ENCODE measurements around the gene TTLL12.

The TTLL12 gene

DNA sequence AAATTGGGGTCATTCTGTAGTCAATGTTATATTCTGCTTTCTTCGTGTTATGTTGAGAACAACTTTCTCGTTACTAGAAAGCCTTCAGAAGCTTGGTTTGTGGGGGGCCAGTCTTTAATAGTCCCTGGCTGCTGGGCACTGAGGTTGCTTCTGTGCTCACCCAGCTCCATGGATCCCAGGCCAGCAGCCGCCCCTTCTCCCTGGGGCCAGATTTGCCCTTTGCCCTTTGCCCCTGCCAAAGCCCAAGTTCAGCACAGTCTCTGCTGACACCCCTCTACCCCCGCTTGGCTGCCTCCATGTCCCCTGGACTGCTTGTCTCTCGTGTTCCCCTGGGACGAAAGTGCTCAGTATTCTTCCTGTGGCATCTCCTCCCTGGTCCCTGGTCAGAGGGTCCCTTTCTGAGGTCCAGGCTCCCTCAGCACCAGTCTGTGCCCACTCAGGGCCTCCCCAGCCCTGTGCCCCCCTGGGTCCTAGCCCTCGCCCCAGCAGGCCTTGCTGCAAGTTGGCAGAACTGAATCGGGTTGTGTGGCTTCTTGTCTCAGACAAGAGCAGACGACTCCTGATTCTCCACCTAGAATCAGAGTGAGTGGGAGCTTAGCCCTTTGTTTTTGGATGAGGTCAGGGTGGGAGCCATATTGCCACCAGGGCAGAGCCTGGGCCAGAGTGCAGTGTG, 28.9 kb downstream of the TTLL12 start:
- no peak overlapping the region for H3K4me3 ChIP-seq (IDR thresholded peaks at IDR 0.05; ENCODE audit: insufficient read depth, low read depth, low read length)
- peaks cover 4% of the 10 kb centered on the region; the same call in 1 of the 2 replicates for H3K79me2 ChIP-seq (ENCODE audit: insufficient read depth, low read depth)
- TF ChIP-seq, protein P1, sequence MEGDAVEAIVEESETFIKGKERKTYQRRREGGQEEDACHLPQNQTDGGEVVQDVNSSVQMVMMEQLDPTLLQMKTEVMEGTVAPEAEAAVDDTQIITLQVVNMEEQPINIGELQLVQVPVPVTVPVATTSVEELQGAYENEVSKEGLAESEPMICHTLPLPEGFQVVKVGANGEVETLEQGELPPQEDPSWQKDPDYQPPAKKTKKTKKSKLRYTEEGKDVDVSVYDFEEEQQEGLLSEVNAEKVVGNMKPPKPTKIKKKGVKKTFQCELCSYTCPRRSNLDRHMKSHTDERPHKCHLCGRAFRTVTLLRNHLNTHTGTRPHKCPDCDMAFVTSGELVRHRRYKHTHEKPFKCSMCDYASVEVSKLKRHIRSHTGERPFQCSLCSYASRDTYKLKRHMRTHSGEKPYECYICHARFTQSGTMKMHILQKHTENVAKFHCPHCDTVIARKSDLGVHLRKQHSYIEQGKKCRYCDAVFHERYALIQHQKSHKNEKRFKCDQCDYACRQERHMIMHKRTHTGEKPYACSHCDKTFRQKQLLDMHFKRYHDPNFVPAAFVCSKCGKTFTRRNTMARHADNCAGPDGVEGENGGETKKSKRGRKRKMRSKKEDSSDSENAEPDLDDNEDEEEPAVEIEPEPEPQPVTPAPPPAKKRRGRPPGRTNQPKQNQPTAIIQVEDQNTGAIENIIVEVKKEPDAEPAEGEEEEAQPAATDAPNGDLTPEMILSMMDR (conservative IDR thresholded peaks at IDR 0.05; ENCODE audit: low read depth, low read length), result no peak
- H3K36me3 ChIP-seq (ENCODE audit: insufficient read depth), result no peaks in the 10 kb centered on the region
- no peaks in the 10 kb centered on the region for H3K27me3 ChIP-seq (ENCODE audit: insufficient read depth, low read depth)
- H3K4me2 ChIP-seq, result no peak overlapping the region
- H4K20me1 ChIP-seq (ENCODE audit: insufficient read depth), result no peaks in the 10 kb centered on the region
- H3K27ac ChIP-seq, result no peak overlapping the region
- no peak overlapping the region for H2AFZ ChIP-seq (ENCODE audit: low read depth)
- peaks cover 6% of the 10 kb centered on the region for H3K4me1 ChIP-seq (ENCODE audit: low read depth, poor library complexity, severe bottlenecking)
- H3K9ac ChIP-seq, result no peak overlapping the region

DNA sequence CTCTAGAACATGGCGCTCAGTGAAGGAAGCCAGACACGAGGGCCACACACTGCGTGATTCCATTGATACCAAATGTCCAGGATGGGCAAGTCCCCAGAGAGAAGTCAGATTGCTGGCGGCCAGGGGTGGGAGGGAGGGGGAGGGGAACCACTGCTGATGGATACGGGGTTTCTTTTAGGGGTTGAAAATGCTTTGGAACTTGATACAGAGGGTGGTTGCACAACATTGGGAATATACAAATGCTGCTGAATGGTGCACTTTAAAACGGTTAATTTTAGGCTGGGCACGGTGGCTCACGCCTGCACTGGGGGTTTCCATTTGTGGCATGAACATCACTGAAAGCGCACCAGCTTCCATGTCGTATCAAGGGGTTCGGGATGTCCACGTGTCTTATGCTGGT, 30.5 kb downstream of the TTLL12 start:
- Histone ChIP-seq H4K20me1 (ENCODE audit: insufficient read depth) (no peaks in the 10 kb centered on the region), H3K9ac (no peak overlapping the region), H3K36me3 (ENCODE audit: insufficient read depth) (no peaks in the 10 kb centered on the region), H3K27me3 (ENCODE audit: insufficient read depth, low read depth) (no peaks in the 10 kb centered on the region), H3K4me2 (no peak overlapping the region), H3K4me1 (ENCODE audit: low read depth, poor library complexity, severe bottlenecking) (peaks cover 10% of the 10 kb centered on the region), H3K27ac (no peak overlapping the region), H3K4me3 (IDR thresholded peaks at IDR 0.05; ENCODE audit: insufficient read depth, low read depth, low read length) (no peak overlapping the region), H3K79me2 (ENCODE audit: insufficient read depth, low read depth) (peaks cover 4% of the 10 kb centered on the region; the same call in 1 of the 2 replicates), H2AFZ (ENCODE audit: low read depth) (no peak overlapping the region)
- TF ChIP-seq, protein P1 (conservative IDR thresholded peaks at IDR 0.05; ENCODE audit: low read depth, low read length), result no peak

- H4K20me1 ChIP-seq (ENCODE audit: insufficient read depth), result no peaks in the 10 kb centered on the region
- no peaks in the 10 kb centered on the region for H3K36me3 ChIP-seq (ENCODE audit: insufficient read depth)
- H3K79me2 ChIP-seq (ENCODE audit: insufficient read depth, low read depth), result peaks cover 4% of the 10 kb centered on the region; the same call in 1 of the 2 replicates
- no peak overlapping the region for H3K9ac ChIP-seq
- H3K4me2 ChIP-seq, result no peak overlapping the region
- no peak overlapping the region for H3K4me3 ChIP-seq (IDR thresholded peaks at IDR 0.05; ENCODE audit: insufficient read depth, low read depth, low read length)
- TF ChIP-seq, protein P1 (conservative IDR thresholded peaks at IDR 0.05; ENCODE audit: low read depth, low read length), result no peak
- H2AFZ ChIP-seq (ENCODE audit: low read depth), result no peak overlapping the region
- peaks cover 13% of the 10 kb centered on the region for H3K4me1 ChIP-seq (ENCODE audit: low read depth, poor library complexity, severe bottlenecking)
- H3K27ac ChIP-seq, result no peak overlapping the region
- H3K27me3 ChIP-seq (ENCODE audit: insufficient read depth, low read depth), result no peaks in the 10 kb centered on the region
These were observed 31.1 kb downstream of the TTLL12 start for GRCh38 chr22:43155789-43156188.

GRCh38 chr22:43154887-43155536, 31.9 kb downstream of the TTLL12 start:
- Histone ChIP-seq H3K36me3 (ENCODE audit: insufficient read depth) (no peaks in the 10 kb centered on the region), H3K27ac (no peak overlapping the region), H2AFZ (ENCODE audit: low read depth) (no peak overlapping the region), H3K27me3 (ENCODE audit: insufficient read depth, low read depth) (no peaks in the 10 kb centered on the region), H4K20me1 (ENCODE audit: insufficient read depth) (no peaks in the 10 kb centered on the region), H3K4me1 (ENCODE audit: low read depth, poor library complexity, severe bottlenecking) (peaks cover 13% of the 10 kb centered on the region), H3K4me2 (no peak overlapping the region), H3K9ac (no peak overlapping the region), H3K4me3 (IDR thresholded peaks at IDR 0.05; ENCODE audit: insufficient read depth, low read depth, low read length) (no peak overlapping the region), H3K79me2 (ENCODE audit: insufficient read depth, low read depth) (peaks cover 4% of the 10 kb centered on the region; the same call in 1 of the 2 replicates)
- TF ChIP-seq, protein P1 (conservative IDR thresholded peaks at IDR 0.05; ENCODE audit: low read depth, low read length), result no peak

All from KMS-11 (cell line).